OCI-LY1 (cell line): ENCODE measurements around the gene GDPD2.

Experiments used
- H2AFZ ChIP-seq: fragments of 200-600 bp; sonication (generic), shearing (Covaris generic); 2 replicates; pipeline ENCODE4 v1.6.0; 2014; ENCODE audit warnings: antibody characterized with exemption, mild to moderate bottlenecking, low read length
- H3F3A ChIP-seq: fragments of 200-600 bp; sonication (generic), shearing (Covaris generic); 2 replicates; pipeline ENCODE4 v1.6.0; 2014; ENCODE audit warnings: mild to moderate bottlenecking, antibody characterized with exemption, low read length, moderate library complexity; ENCODE audit not compliant: insufficient read depth
- H3K27ac ChIP-seq: fragments of 200-600 bp; sonication (generic); 2 replicates; pipeline ENCODE4 v1.5.1; 2014; ENCODE audit warnings: low read length, mixed run types, mild to moderate bottlenecking, low read depth; ENCODE audit not compliant: poor library complexity, severe bottlenecking
- H3K27me3 ChIP-seq: fragments of 200-600 bp; sonication (generic); 2 replicates; pipeline ENCODE4 v1.6.0; 2014; ENCODE audit warnings: antibody characterized with exemption, mild to moderate bottlenecking, low read length, moderate library complexity; ENCODE audit not compliant: insufficient read depth
- H3K36me3 ChIP-seq: fragments of 200-600 bp; sonication (generic); 2 replicates; pipeline ENCODE4 v1.6.1; 2014; ENCODE audit warnings: mild to moderate bottlenecking, antibody characterized with exemption, low read length, moderate library complexity, mixed read lengths; ENCODE audit not compliant: insufficient read depth
- H3K4me1 ChIP-seq: fragments of 200-600 bp; sonication (generic); 2 replicates; pipeline ENCODE4 v1.5.1; 2014; ENCODE audit warnings: mild to moderate bottlenecking, low read length, moderate library complexity; ENCODE audit not compliant: insufficient read depth, severe bottlenecking
- H3K4me2 ChIP-seq: fragments of 200-600 bp; sonication (generic), shearing (Covaris generic); 2 replicates; pipeline ENCODE4 v1.6.1; 2014; ENCODE audit warnings: low read length
- H3K4me3 ChIP-seq: fragments of 200-600 bp; sonication (generic); 2 replicates; pipeline ENCODE4 v1.5.1; 2014; ENCODE audit warnings: low read length, low read depth, mild to moderate bottlenecking, mixed read lengths; ENCODE audit not compliant: poor library complexity, severe bottlenecking
- H3K79me2 ChIP-seq: fragments of 200-600 bp; shearing (Covaris generic); 2 replicates; pipeline ENCODE4 v1.6.1; 2016; ENCODE audit warnings: mixed run types, low read length, mixed read lengths; ENCODE audit not compliant: insufficient read depth
- H3K9ac ChIP-seq: fragments of 200-600 bp; sonication (generic), shearing (Covaris generic); 2 replicates; pipeline ENCODE4 v1.6.1; 2014; ENCODE audit warnings: mild to moderate bottlenecking, low read length, mixed read lengths
- H3K9me2 ChIP-seq: fragments of 200-600 bp; sonication (generic), shearing (Covaris generic); 2 replicates; pipeline ENCODE4 v1.6.1; 2014; ENCODE audit warnings: low read depth, mild to moderate bottlenecking, low read length, mixed read lengths
- H3K9me3 ChIP-seq: fragments of 200-600 bp; shearing (Covaris generic); 2 replicates; pipeline ENCODE4 v1.6.1; 2014; ENCODE audit warnings: low read length, mixed read lengths
- H4K20me1 ChIP-seq: fragments of 200-600 bp; sonication (generic), shearing (Covaris generic); 2 replicates; pipeline ENCODE4 v1.6.0; 2016; ENCODE audit warnings: mild to moderate bottlenecking, low read length; ENCODE audit not compliant: insufficient read depth
- CTCF ChIP-seq: fragments of 200-600 bp; sonication (generic), shearing (Covaris generic); IDR thresholded peaks from 2 replicates; pipeline ENCODE4 v1.5.1; 2017; ENCODE audit warnings: mild to moderate bottlenecking, antibody characterized with exemption, low read length, moderate library complexity, mixed read lengths
- EZH2 ChIP-seq: fragments of 200-600 bp; sonication (generic), shearing (Covaris generic); IDR thresholded peaks from 2 replicates; pipeline ENCODE4 v1.8.0; 2017; ENCODE audit warnings: borderline replicate concordance, mixed run types, mild to moderate bottlenecking, antibody characterized with exemption, low read length, moderate library complexity, mixed read lengths

GDPD2 gene

GRCh38 chrX:70477734-70478075, 54.6 kb downstream of the GDPD2 start:
- no peak overlapping the region for H3K4me3 ChIP-seq
- H3K9me3 ChIP-seq, result no peaks in the 10 kb centered on the region
- H3K4me2 ChIP-seq, result no peak overlapping the region
- no peaks in the 10 kb centered on the region for H4K20me1 ChIP-seq
- H3K36me3 ChIP-seq, result peaks cover 2% of the 10 kb centered on the region; the same call in 1 of the 2 replicates
- no peaks in the 10 kb centered on the region for H3K4me1 ChIP-seq
- no peak overlapping the region for H3K9ac ChIP-seq
- H3K27ac ChIP-seq, result no peak overlapping the region
- H3K9me2 ChIP-seq, result no peaks in the 10 kb centered on the region
- H2AFZ ChIP-seq, result no peak overlapping the region
- TF ChIP-seq CTCF, result no peak
- TF ChIP-seq EZH2, result no peak
- H3K79me2 ChIP-seq, result no peaks in the 10 kb centered on the region
- no peaks in the 10 kb centered on the region for H3K27me3 ChIP-seq
- H3F3A ChIP-seq, result no peaks in the 10 kb centered on the region

- Histone ChIP-seq H3K27ac (no peak overlapping the region), H3K4me1 (no peaks in the 10 kb centered on the region), H3K27me3 (no peaks in the 10 kb centered on the region), H3K9ac (no peak overlapping the region), H4K20me1 (no peaks in the 10 kb centered on the region), H3K9me3 (no peaks in the 10 kb centered on the region), H3K4me2 (no peak overlapping the region), H3F3A (no peaks in the 10 kb centered on the region), H2AFZ (no peak overlapping the region), H3K4me3 (no peak overlapping the region), H3K9me2 (no peaks in the 10 kb centered on the region), H3K36me3 (peaks cover 2% of the 10 kb centered on the region; the same call in 1 of the 2 replicates), H3K79me2 (no peaks in the 10 kb centered on the region)
- TF ChIP-seq EZH2 (no peak), CTCF (no peak)
Observed at GRCh38 chrX:70478526-70479245, 55.6 kb downstream of the GDPD2 start.

- H3K79me2 ChIP-seq, result no peaks in the 10 kb centered on the region
- no peaks in the 10 kb centered on the region for H3K9me3 ChIP-seq
- H3K4me2 ChIP-seq, result no peak overlapping the region
- no peaks in the 10 kb centered on the region for H3K9me2 ChIP-seq
- H3K36me3 ChIP-seq, result peaks cover 2% of the 10 kb centered on the region; the same call in 1 of the 2 replicates
- no peak overlapping the region for H3K27ac ChIP-seq
- H3K4me1 ChIP-seq, result no peaks in the 10 kb centered on the region
- TF ChIP-seq EZH2 (no peak), CTCF (no peak)
- no peak overlapping the region for H3K4me3 ChIP-seq
- no peaks in the 10 kb centered on the region for H4K20me1 ChIP-seq
- H2AFZ ChIP-seq, result no peak overlapping the region
- no peaks in the 10 kb centered on the region for H3F3A ChIP-seq
- no peaks in the 10 kb centered on the region for H3K27me3 ChIP-seq
- no peak overlapping the region for H3K9ac ChIP-seq
Observed at GRCh38 chrX:70479247-70479921, 56.3 kb downstream of the GDPD2 start.
